GM18498 (cell line): Measurements from ENCODE around the gene ATG7.
"Not testable (repeated sequence)": the region's sequence is repeated elsewhere in the genome, so short reads cannot be mapped to it uniquely, and the experiment has no call there.

ENCODE experiments used
- ATAC-seq: cut with Tn5 transposase; IDR thresholded peaks from one replicate; pipeline ENCODE4 v1.9.1; 2021; ENCODE audit warnings: mild to moderate bottlenecking, moderate library complexity; ENCODE audit not compliant: unreplicated experiment

Gene ATG7

GRCh38 chr3:11563865-11564185 is 291.6 kb downstream of the ATG7 start:
- no peak for ATAC-seq

- no peak for ATAC-seq
These were observed 292.4 kb downstream of the ATG7 start for GRCh38 chr3:11564577-11565001.

- ATAC-seq: no peak
These were observed 292.9 kb downstream of the ATG7 start for GRCh38 chr3:11565072-11565471.

GRCh38 chr3:11565492-11565891 is 293.3 kb downstream of the ATG7 start:
- ATAC-seq: no peak

GRCh38 chr3:11565932-11566331 is 293.7 kb downstream of the ATG7 start:
- no peak for ATAC-seq

- no peak for ATAC-seq
These were observed 294.3 kb downstream of the ATG7 start for GRCh38 chr3:11566478-11566877.

GRCh38 chr3:11566916-11567315 is 294.7 kb downstream of the ATG7 start:
- no peak for ATAC-seq

- ATAC-seq: no peak
These were observed 295.6 kb downstream of the ATG7 start for GRCh38 chr3:11567516-11568467.

GRCh38 chr3:11568503-11569155 is 296.4 kb downstream of the ATG7 start:
- no peak for ATAC-seq

- no peak for ATAC-seq
These were observed 297.1 kb downstream of the ATG7 start for GRCh38 chr3:11569156-11569741.

- no peak for ATAC-seq
These were observed 298.1 kb downstream of the ATG7 start for GRCh38 chr3:11570251-11570650.

- ATAC-seq: no peak
These were observed 298.7 kb downstream of the ATG7 start for GRCh38 chr3:11570789-11571495.

- not testable (repeated sequence) for ATAC-seq
These were observed 300.5 kb downstream of the ATG7 start for GRCh38 chr3:11572660-11573059.

- ATAC-seq: no peak
These were observed 302.9 kb downstream of the ATG7 start for GRCh38 chr3:11574981-11575669.

- no peak for ATAC-seq
These were observed 303.5 kb downstream of the ATG7 start for GRCh38 chr3:11575677-11576076.

- no peak for ATAC-seq
These were observed 304.3 kb downstream of the ATG7 start for GRCh38 chr3:11576453-11576852.

- ATAC-seq: no peak
These were observed 306.0 kb downstream of the ATG7 start for GRCh38 chr3:11578169-11578568.

GRCh38 chr3:11580645-11581044 is 308.4 kb downstream of the ATG7 start:
- ATAC-seq: no peak

GRCh38 chr3:11581237-11582190 is 309.3 kb downstream of the ATG7 start:
- no peak for ATAC-seq
